IMR-90 (cell line): ENCODE measurements around the gene B2M. TPM values are rescaled to one million over a fixed set of nuclear protein-coding genes. Genes with fewer than 3 reads are reported as not detected.

Experiments
- ATAC-seq: fragments of 200-7000 bp; cut with Tn5 transposase; 2 replicates; pipeline ENCODE4 v1.9.1; 2020; ENCODE audit warnings: low read depth, mild to moderate bottlenecking, moderate library complexity
- BruUV-seq: library from RNA; stranded (reverse); fragments of 400-500 nt; replicated peaks from 2 replicates; lab custom pipeline; 2021; lab: Mats Ljungman, UMichigan
- CTCF ChIA-PET: fragments of 300-600 bp; formaldehyde crosslinking; extraction: SDS; loops from one replicate; lab custom pipeline; 2021; ENCODE audit warnings: antibody characterized with exemption; lab: Yijun Ruan, JAX
- POLR2A ChIA-PET: fragments of 300-600 bp; sonication (Branson Sonifier 250); formaldehyde crosslinking; loops from one replicate; lab custom pipeline; 2022; ENCODE audit warnings: antibody characterized with exemption; ENCODE audit not compliant: unreplicated experiment; lab: Charles Lee
- DNase-seq: peaks from one replicate; pipeline ENCODE4 v3.0.0; 2013
- H2AFZ ChIP-seq: replicated peaks from 2 replicates; pipeline ENCODE3; 2013; ENCODE audit warnings: low read length, mild to moderate bottlenecking; ENCODE audit not compliant: poor library complexity
- H2AK5ac ChIP-seq: 2 replicates; pipeline ENCODE4 v1.6.1; 2013; ENCODE audit warnings: low read depth, low read length, inconsistent platforms
- H2AK9ac ChIP-seq: replicated peaks from 2 replicates; pipeline ENCODE3; 2013; ENCODE audit warnings: mild to moderate bottlenecking, low read depth, low read length, moderate library complexity; ENCODE audit not compliant: poor library complexity
- H2BK120ac ChIP-seq: 2 replicates; pipeline ENCODE4 v1.6.1; 2013; ENCODE audit warnings: low read depth, low read length, inconsistent platforms
- H2BK15ac ChIP-seq: 3 replicates; pipeline ENCODE4 v1.6.1; 2013; ENCODE audit warnings: low read depth, low read length, inconsistent platforms
- H2BK20ac ChIP-seq: 2 replicates; pipeline ENCODE4 v1.6.1; 2013; ENCODE audit warnings: low read depth, mild to moderate bottlenecking, inconsistent platforms, low read length, moderate library complexity
- H2BK5ac ChIP-seq: 2 replicates; pipeline ENCODE4 v1.6.1; 2013; ENCODE audit warnings: mild to moderate bottlenecking, low read depth, low read length, inconsistent platforms; ENCODE audit not compliant: poor library complexity, severe bottlenecking
- H3K14ac ChIP-seq: replicated peaks from 2 replicates; pipeline ENCODE4 v1.6.1; 2013; ENCODE audit warnings: low read depth, low read length, inconsistent platforms
- H3K18ac ChIP-seq: 2 replicates; pipeline ENCODE4 v1.6.1; 2013; ENCODE audit warnings: low read depth, low read length, control low read depth
- H3K23ac ChIP-seq: 2 replicates; pipeline ENCODE4 v1.6.1; 2013; ENCODE audit warnings: low read depth, low read length, inconsistent platforms
- H3K27ac ChIP-seq: 2 replicates; pipeline ENCODE4 v1.5.1; 2013; ENCODE audit warnings: mild to moderate bottlenecking, control low read depth, low read length; ENCODE audit not compliant: insufficient read depth
- H3K27me3 ChIP-seq: 2 replicates; pipeline ENCODE4 v1.6.1; 2013; ENCODE audit warnings: low read length; ENCODE audit not compliant: control insufficient read depth, insufficient read depth
- H3K36me3 ChIP-seq: 2 replicates; pipeline ENCODE4 v1.6.1; 2013; ENCODE audit warnings: low read length, mixed read lengths; ENCODE audit not compliant: control insufficient read depth, insufficient read depth
- H3K4ac ChIP-seq: 2 replicates; pipeline ENCODE4 v1.6.1; 2013; ENCODE audit warnings: low read depth, low read length, inconsistent platforms
- H3K4me1 ChIP-seq: 2 replicates; pipeline ENCODE4 v1.6.1; 2013; ENCODE audit warnings: low read length, mixed read lengths; ENCODE audit not compliant: control insufficient read depth, insufficient read depth
- H3K4me2 ChIP-seq: 2 replicates; pipeline ENCODE4 v1.6.1; 2013; ENCODE audit warnings: low read depth, mild to moderate bottlenecking, control low read depth, low read length, moderate library complexity
- H3K4me3 ChIP-seq: 2 replicates; pipeline ENCODE4 v1.5.1; 2013; ENCODE audit warnings: low read depth, mild to moderate bottlenecking, control low read depth, low read length, moderate library complexity; ENCODE audit not compliant: insufficient read depth
- H3K56ac ChIP-seq: 2 replicates; pipeline ENCODE4 v1.6.1; 2013; ENCODE audit warnings: low read length, inconsistent platforms; ENCODE audit not compliant: insufficient read depth; ENCODE audit errors: extremely low read depth
- H3K79me1 ChIP-seq, 2 experiments: 2 replicates each; pipeline ENCODE4 v1.6.1; 2013; ENCODE audit warnings: low read length in 2 of 2, inconsistent platforms in 1 of 2, low read depth in 1 of 2
- H3K9ac ChIP-seq: 2 replicates; pipeline ENCODE4 v1.6.1; 2013; ENCODE audit warnings: low read depth, low read length, control low read depth
- H3K9me1 ChIP-seq: 2 replicates; pipeline ENCODE4 v1.6.1; 2013; ENCODE audit warnings: low read length, inconsistent platforms; ENCODE audit not compliant: insufficient read depth
- H3K9me3 ChIP-seq: 2 replicates; pipeline ENCODE4 v1.6.1; 2013; ENCODE audit warnings: low read length; ENCODE audit not compliant: control insufficient read depth, insufficient read depth
- H4K20me1 ChIP-seq: 2 replicates; pipeline ENCODE4 v1.6.1; 2013; ENCODE audit warnings: low read length, inconsistent platforms; ENCODE audit not compliant: insufficient read depth
- H4K5ac ChIP-seq: 2 replicates; pipeline ENCODE4 v1.6.1; 2013; ENCODE audit warnings: mild to moderate bottlenecking, low read depth, low read length, control low read depth
- H4K8ac ChIP-seq, 2 experiments: 2 replicates each; pipeline ENCODE4 v1.6.1; 2013; ENCODE audit warnings: low read depth in 2 of 2, low read length in 2 of 2, control low read depth in 1 of 2, inconsistent platforms in 1 of 2
- H4K91ac ChIP-seq: 2 replicates; pipeline ENCODE4 v1.6.1; 2013; ENCODE audit warnings: low read depth, low read length, inconsistent platforms; ENCODE audit not compliant: insufficient read depth
- BHLHE40 ChIP-seq: fragments of 150-350 bp; IDR thresholded peaks from 2 replicates; pipeline ENCODE4 v1.6.1; 2016; ENCODE audit warnings: mild to moderate bottlenecking, low read depth, low read length
- CEBPB ChIP-seq: IDR thresholded peaks from 2 replicates; pipeline ENCODE4 v1.6.1; 2012; ENCODE audit warnings: low read depth, low read length, improper control_type of control experiment
- CTCF ChIP-seq: conservative IDR thresholded peaks from 2 replicates; pipeline ENCODE4 v1.5.1; 2012; ENCODE audit warnings: mild to moderate bottlenecking, low read depth, low read length, improper control_type of control experiment
- MAFK ChIP-seq: IDR thresholded peaks from 2 replicates; pipeline ENCODE4 v1.6.1; 2012; ENCODE audit warnings: low read depth, low read length, improper control_type of control experiment
- MAZ ChIP-seq: IDR thresholded peaks from 2 replicates; pipeline ENCODE4 v1.6.1; 2012; ENCODE audit warnings: low read depth, mild to moderate bottlenecking, low read length, improper control_type of control experiment, moderate library complexity, borderline replicate concordance
- MXI1 ChIP-seq: IDR thresholded peaks from 2 replicates; pipeline ENCODE4 v1.6.1; 2012; ENCODE audit warnings: low read depth, mild to moderate bottlenecking, low read length, moderate library complexity, borderline replicate concordance
- RAD21 ChIP-seq: IDR thresholded peaks from 2 replicates; pipeline ENCODE4 v1.6.1; 2012; ENCODE audit warnings: low read length, improper control_type of control experiment
- RCOR1 ChIP-seq: IDR thresholded peaks from 2 replicates; pipeline ENCODE4 v1.6.1; 2012; ENCODE audit warnings: mild to moderate bottlenecking, low read length, improper control_type of control experiment; ENCODE audit not compliant: insufficient replicate concordance
- RFX5 ChIP-seq: IDR thresholded peaks from 2 replicates; pipeline ENCODE4 v1.8.0; 2012; ENCODE audit warnings: low read depth, mild to moderate bottlenecking, low read length, moderate library complexity
- USF2 ChIP-seq: fragments of 150-350 bp; IDR thresholded peaks from 2 replicates; pipeline ENCODE4 v1.6.1; 2017; ENCODE audit warnings: mild to moderate bottlenecking, antibody characterized with exemption, low read length, low read depth
- WGBS, 2 experiments: methylation state at CpG; one replicate each; pipeline versions ENCODE4 v1.1.5 to v1.1.7; 2013; ENCODE audit warnings: missing lambda C conversion rate in 2 of 2; ENCODE audit not compliant: insufficient read length in 1 of 2; ENCODE audit errors: extremely low coverage in 2 of 2; 5-methylcytosine and 5-hydroxymethylcytosine counted together
- dilution Hi-C: fragments of 300-500 bp; cut with HindIII; formaldehyde crosslinking; loops from one replicate; pipeline ENCODE4 v1.14.3; 2018; ENCODE audit warnings: low sequenced_read_pairs; ENCODE audit not compliant: unreplicated experiment
- in situ Hi-C: fragments of 300-500 bp; cut with MboI; formaldehyde crosslinking; loops from 3 replicates; pipeline ENCODE4 v1.14.3; 2019; ENCODE audit warnings: low sequenced_read_pairs, inconsistent platforms, mixed read lengths
- intact Hi-C: fragments of 100-400 bp; cut with micrococcal nuclease; formaldehyde crosslinking; loops from 2 replicates; pipeline ENCODE4 v1.10.0; 2022
- polyA plus RNA-seq, 3 experiments: library from polyadenylated mRNA; depleted of rRNA; stranded (reverse); fragments of >200 nt; gene quantifications; 2 replicates each; pipeline ENCODE4 v1.2.3, GENCODE V29; 2012; ENCODE audit warnings: low replicate concordance in 1 of 3
- total RNA-seq: library from RNA; depleted of rRNA; stranded (reverse); fragments of >200 nt; gene quantifications from 2 replicates; pipeline ENCODE4 v1.2.3, GENCODE V29; 2012

Gene B2M
- total and polyA plus RNA-seq, 2 of the 4 experiments (the other 2 are of a cell fraction): 895 to 3,394 TPM

DNA sequence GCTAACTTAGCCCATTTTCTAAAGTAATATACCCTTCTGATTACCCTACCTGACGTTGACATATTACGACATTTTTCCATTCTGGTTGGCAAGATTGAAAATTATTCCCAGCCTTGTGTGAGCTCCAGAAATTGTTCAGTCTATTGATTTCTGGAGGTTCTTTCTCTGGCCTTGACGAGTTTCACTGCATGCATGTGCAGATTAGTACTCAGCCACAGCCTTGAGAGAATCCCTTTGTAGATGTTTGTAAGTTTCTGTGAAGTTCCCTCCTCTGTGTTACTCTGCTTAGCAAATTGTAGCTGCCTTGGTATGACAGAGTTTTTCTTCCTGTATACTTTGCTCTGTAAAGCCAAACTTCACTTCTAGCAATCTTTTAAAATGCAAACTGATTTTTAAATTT is 52.5 kb downstream of the B2M start:
- H3K9ac ChIP-seq: no peak overlapping the region
- no TSS peak for BruUV-seq
- no peaks in the 10 kb centered on the region for H4K20me1 ChIP-seq
- no peaks in the 10 kb centered on the region for H3K36me3 ChIP-seq
- H3K79me1 ChIP-seq: no peaks in the 10 kb centered on the region
- ATAC-seq: no peak
- H2AK9ac ChIP-seq: no peak overlapping the region
- no peak overlapping the region for H4K91ac ChIP-seq
- no peak overlapping the region for H3K4ac ChIP-seq
- no CpG with 5 or more reads among the region's 3 CpGs for WGBS, 2 experiments
- H3K14ac ChIP-seq: no peak overlapping the region
- POLR2A ChIA-PET: no interaction called here
- H3K18ac ChIP-seq: no peak overlapping the region
- H3K4me2 ChIP-seq: no peak overlapping the region
- no peak overlapping the region for H3K4me3 ChIP-seq
- H2AFZ ChIP-seq: no peak overlapping the region
- H2BK5ac ChIP-seq: no peak overlapping the region
- no peak overlapping the region for H4K8ac ChIP-seq
- no peaks in the 10 kb centered on the region for H3K4me1 ChIP-seq
- no peak overlapping the region for H4K5ac ChIP-seq
- CTCF ChIA-PET: no interaction called here
- H2AK5ac ChIP-seq: no peak overlapping the region
- dilution Hi-C loops (no loop called here), intact Hi-C loops (no loop called here), in situ Hi-C loops (no loop called here)
- H3K56ac ChIP-seq: no peak overlapping the region
- no peaks in the 10 kb centered on the region for H3K9me3 ChIP-seq
- TF ChIP-seq CEBPB: no peak
- TF ChIP-seq MAFK: no peak
- no peak for TF ChIP-seq CTCF
- TF ChIP-seq USF2: no peak
- TF ChIP-seq RFX5: no peak
- no peak for TF ChIP-seq BHLHE40
- no peak for TF ChIP-seq RAD21
- TF ChIP-seq MXI1: no peak
- TF ChIP-seq RCOR1: no peak
- no peak for TF ChIP-seq MAZ
- H2BK15ac ChIP-seq: no peak overlapping the region
- no peak overlapping the region for H2BK120ac ChIP-seq
- no peak overlapping the region for H3K27ac ChIP-seq
- peaks cover 1% of the 10 kb centered on the region; the same call in 1 of the 2 replicates for H3K27me3 ChIP-seq
- no peak for DNase-seq
- H2BK20ac ChIP-seq: no peak overlapping the region
- no peak overlapping the region for H3K23ac ChIP-seq
- no peaks in the 10 kb centered on the region for H3K9me1 ChIP-seq
